Measurements from ENCODE around the gene WDHD1.
"Not testable (repeated sequence)": the region's sequence is repeated elsewhere in the genome, so short reads cannot be mapped to it uniquely, and the experiment has no call there.

Gene WDHD1

DNA sequence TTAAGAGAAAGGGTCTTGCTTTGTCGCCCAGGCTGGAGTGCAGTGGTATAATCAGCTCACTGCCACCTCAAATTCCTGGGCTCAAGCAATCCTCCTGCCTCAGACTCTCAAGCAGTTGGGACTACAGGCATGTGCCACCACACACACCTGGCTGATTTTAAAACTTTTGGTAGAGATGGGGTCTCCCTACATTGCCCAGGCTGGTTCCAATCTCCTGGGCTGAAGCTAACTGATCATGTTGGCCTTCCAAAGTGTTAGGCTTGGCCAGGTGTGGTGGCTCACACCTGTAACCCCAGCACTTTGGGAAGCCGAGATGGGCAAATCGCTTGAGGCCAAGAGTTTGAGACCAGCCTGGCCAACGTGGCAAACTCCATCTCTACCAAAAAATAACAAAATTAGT lies 80.4 kb downstream of the WDHD1 start:
- DNase-seq (ENCODE audit: low spot score) = no peak

DNA sequence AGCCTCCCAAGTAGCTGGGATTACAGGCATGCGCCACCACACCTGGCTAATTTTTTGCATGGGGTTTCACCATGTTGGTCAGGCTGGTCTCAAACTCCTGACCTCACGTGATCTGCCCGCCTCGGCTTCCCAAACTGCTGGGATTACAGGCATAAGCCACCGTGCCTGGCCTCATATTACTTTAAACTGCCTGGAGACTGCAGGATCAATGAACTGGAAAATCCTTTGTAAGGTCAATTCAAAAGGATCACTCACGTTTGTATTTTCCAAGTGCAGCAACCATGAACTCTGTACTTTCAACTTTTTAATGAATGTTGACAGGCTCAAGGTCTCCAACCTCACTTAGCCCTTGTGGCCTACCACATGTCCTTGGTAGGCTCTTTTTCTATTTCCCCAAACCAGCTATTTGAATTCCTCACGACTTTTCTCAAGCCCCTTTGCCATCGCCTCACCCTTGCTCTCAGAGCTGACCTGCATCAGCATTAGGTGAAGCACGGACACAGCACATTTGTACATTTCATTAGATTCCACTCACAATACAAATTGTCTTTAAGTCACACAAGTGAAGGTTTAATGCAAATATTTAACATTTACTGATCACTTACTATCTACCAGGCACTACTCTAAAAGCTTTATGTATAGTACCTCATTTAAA lies 82.0 kb downstream of the WDHD1 start:
- no peak for DNase-seq (ENCODE audit: low spot score)

DNA sequence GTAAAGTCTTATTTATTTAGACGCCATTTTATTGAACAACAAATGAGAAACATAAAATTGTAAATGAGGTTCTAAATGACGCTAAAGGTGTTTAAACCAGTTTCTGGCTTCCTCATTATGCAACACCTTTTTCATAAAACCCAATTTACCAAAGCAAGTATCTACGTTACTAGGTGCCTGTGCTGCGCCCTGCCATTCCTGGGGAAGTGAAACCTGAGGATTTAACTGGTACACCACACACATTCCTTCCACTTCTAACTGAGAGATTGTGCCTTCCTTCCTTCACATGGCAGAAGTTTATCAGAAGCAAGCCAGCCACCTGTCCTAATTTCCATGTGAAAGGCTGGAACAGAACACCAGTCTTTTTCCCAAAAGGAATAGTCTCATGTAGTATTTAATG lies 84.0 kb downstream of the WDHD1 start:
- no peak for DNase-seq (ENCODE audit: low spot score)

DNA sequence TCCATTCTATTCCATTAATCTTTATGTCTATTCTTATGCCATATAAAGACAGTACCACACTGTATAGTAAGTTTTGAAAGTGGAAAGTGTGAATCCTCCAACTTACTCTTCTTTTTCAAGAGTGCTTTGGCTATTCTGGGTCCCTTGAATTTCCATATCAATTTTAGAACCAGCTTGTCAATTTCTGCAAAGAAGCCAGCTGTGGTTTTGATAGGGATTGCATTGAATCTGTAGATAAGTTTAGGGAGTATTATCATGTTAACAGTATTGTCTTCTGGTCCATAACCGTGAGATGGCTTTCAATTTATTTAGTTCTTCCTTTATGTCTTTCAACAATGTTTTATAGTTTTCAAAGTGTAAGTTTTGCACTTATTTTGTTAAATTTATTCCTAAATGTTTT lies 90.1 kb downstream of the WDHD1 start:
- no peak for DNase-seq (ENCODE audit: low spot score)

DNA sequence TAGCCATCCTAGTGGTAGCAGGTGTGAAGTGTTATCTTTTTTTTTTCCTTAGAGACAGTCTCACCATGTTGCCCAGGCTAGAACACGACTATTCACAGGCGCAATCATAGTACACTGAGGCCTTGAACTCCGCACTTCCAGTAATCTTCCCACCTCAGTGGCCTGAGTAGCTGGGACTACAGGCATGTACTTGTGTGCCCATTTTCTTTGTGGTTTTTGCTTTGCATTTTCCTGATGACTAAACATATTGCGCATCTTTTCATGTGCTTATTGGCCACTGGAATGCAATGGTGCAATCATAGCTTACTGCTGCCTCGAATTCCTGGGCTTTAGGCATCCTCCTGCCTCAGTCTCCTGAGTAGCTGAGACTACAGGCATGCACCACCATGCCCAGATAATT lies 90.9 kb downstream of the WDHD1 start:
- no peak for DNase-seq (ENCODE audit: low spot score)

DNA sequence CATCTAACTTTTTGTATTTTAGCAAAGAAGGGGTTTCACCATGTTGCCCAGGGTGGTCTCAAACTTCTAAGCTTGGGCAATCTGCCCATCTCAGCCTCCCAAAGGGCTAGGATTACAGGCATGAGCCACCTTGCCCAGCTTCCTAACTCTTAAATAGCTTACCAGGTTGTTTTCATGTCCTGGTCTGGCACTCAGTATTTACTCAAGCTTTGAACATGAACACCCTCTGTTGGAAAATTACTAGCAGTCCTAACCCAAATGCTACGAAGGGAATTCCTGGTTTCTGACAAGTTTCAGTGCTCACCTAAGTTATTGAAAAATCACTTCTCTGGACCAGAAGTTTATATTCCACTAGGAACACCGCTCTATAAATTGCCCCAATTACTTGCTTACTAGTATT lies 91.8 kb downstream of the WDHD1 start:
- no peak for DNase-seq (ENCODE audit: low spot score)

DNA sequence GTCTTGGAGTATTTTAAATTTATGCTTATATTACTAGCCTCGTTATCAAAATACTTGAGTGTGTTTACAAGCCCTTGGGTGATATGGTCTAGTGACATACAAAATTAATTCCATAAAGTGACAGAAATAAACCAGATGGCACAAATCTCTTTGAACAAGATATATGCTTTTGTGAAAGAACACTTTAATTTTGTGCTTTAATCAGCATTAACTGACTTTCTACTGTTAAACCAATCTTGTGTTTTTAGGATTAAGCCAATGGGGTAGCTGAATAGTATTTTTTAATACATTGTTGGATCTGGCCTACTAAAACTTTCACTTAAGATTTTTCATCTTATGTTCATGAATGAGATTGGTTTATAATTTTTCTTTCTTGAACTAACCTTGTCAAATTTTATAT lies 93.9 kb downstream of the WDHD1 start:
- no peak for DNase-seq (ENCODE audit: low spot score)

DNA sequence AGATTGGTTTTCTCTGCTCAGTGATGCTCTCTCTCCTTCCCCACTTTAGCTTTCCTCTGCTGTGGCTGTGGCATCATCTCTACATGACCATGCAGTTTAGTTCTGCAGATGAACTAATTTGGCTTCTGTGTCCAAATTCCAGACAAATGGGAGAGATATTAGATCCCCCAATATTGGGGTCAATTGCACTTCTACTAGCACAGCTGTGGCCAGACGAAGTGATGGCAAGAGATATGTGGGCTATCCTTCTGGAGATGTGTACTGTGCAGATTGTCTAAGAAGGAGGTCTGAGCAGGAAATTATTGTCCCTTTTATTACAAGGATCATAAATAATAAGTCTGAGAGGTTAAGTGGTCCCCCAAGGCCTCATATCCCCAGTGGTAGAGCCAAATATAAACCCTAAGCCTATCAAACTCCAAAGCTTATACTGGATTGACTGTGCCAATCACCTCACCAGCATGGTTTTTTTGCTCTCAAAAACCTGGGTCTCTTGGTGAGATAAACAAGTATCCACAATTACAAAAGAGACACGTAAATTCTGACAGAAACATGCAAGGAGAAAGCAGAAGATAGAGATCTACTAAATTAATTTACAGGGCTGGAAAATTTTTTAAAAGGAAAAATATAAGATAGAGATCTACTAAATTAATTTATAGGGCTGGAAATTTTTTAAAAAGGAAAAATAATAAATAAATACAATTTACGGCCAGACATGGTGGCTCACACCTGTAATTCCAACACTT lies 95.1 kb downstream of the WDHD1 start:
- DNase-seq (ENCODE audit: low spot score) = no peak

DNA sequence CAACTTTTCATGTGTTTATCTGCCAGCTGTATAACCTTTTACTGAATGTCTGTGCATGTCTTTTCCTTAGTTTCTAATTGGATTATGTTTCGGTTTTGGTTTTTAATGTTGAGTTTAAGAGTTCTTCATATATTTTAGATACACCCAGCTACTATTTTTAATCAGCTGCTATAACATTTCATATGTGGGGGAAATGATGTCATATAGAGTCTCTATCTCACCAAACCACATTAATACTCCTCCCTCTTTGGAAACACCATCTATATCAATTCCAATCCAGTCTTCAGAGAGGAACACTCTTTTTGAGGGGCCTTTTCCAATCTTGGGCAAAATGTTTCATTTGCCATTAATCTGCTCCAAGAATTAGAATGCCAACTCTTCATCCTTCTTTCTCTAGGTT lies 95.8 kb downstream of the WDHD1 start:
- DNase-seq (ENCODE audit: low spot score) = no peak

DNA sequence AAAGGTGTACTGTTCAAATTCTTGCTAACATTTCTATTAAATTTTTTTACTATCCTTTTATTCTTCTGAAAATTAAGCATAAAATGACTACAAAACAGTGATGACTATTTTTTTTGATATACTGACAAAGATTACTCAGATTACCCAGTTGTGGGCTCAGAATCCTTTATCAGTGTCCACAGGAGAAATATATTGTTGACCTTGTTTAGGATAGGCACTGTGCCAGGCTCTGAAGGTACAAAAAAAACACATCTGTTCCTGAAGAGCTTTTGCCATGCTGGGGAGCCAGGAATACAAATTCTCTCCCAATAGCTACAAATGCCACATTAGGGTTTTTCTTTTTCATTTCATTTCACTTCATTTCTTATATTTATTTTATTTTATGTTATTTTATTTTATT lies 97.3 kb downstream of the WDHD1 start:
- no peak for DNase-seq (ENCODE audit: low spot score)

DNA sequence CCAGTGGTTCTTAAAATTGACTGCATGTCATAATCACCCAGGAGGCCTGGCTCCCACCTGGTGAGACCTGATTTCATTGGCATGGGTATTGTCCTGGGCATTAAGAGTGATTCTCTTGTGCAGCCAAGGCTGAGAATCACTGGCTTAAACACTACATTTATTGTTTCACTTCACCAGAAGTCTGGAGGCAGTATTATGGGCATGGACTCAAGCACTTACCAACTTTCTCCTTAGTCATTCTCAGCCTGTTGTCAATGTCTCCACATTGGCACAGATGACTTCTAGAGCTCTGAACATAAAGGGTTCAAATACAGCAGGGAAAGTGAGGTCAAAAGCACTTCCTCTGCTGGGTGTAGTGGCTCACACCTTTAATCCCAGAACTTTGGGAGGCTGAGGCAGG lies 98.7 kb downstream of the WDHD1 start:
- no peak for DNase-seq (ENCODE audit: low spot score)

DNA sequence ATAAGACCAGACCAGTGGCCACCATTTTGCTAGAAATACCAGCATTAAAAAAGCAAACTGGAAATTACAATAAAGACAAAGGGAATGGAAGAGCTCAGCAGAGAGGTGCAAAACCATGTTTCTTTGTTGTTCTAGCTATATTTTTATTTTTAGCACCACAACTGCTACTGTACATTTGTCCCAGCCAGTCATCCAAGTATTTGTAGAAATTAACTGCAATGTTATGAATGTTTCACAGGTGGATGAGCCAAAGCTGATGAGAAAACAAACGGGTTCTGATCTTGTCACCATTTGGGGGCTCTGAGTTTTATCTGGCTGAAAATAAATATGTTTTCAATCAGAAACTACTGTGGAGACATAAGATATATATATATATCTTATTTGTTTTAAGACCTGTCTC lies 99.3 kb downstream of the WDHD1 start:
- no peak for DNase-seq (ENCODE audit: low spot score)

DNA sequence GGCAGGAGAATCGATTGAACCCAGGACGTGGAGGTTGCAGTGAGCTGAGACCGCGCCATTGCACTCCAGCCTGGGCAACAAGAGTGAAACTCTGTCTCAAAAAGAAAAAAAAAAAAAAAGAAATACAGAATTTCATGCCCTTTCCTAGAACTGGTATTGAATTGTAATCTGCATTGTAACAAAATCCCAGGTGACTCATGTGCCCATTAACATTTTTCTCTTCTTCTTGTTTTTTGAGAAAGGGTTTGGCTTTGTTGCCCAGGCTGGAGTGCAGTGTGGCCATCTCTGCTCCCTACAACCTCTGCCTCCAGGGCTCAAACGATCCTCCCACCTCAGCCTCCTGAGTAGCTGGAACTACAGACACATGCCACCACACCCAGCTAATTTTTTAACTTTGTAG lies 100.3 kb downstream of the WDHD1 start:
- not testable (repeated sequence) for DNase-seq (ENCODE audit: low spot score)

DNA sequence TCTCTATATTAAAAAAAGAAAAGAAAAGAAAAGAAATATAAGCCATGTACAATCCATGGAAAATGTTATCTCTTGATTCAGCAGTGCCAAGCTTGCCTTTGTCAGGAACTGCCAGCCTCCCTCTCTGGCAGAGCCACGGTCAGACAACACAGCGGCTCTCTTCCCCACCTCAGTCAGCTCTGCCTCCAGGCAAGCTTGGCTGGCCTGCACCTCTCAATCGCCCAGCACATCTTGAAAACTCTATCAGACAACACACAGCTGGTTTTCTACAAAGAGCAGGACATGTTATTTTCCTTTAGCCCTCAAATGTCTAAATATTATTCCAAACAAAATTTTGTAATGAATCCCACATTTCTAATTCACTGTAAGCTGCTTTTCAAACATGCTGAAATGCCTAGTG lies 104.3 kb downstream of the WDHD1 start:
- no peak for DNase-seq (ENCODE audit: low spot score)

DNA sequence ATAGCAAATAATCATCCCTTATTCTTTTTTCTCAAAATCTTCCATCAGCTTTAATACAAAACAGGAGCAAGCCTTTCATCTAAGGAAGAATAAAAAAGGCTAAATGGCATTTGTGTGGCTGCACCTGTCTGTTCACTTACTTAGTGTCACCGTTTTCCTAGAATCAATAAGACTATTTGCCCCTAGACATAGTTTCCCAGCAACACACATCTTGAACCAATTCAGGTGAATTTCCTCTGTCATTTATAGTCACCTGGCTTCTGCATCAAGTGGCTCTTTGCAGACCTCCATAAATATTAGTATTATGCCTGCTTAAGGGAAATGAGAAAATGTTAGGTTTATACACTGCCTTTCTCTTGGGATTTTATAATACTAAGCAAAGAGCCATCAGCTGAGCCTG lies 106.8 kb downstream of the WDHD1 start:
- no peak for DNase-seq (ENCODE audit: low spot score)

DNA sequence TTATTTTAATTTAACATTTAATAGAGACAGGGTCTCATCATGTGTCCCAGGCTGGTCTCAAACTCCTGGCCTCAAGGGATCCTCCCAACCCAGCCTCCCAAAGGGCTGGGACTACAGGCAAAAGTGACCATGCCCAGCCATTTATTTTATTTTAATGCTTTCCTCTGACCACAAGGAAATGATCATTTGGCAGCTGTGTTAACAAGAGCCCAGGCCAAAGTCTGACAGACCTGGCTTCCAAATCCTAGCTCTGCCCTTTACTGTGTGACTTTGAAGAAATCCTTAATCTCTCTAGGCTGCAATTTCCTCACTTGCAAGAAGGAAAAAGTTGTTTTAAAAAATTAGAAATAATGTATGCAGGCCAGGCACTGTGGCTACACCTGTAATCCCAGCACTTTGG lies 107.6 kb downstream of the WDHD1 start:
- DNase-seq (ENCODE audit: low spot score) = no peak

DNA sequence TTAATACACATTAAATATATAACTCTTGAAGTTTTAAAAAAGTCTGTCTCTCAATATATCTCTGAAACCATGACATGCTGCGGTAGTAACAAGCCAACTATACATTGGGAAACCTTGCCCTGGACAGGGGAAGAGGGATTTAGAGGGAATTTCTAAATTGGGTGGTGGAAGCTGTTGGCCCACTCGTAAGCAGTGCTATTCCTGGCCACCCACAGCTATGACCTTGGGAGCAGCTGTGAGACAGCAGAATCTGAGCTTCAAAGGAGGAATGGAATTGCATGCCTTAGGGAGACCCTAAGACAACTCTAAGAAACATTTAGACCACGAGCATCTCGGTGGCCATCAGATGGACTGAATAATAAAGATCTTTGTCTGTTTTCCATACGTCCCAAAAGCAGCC lies 108.5 kb downstream of the WDHD1 start:
- no peak for DNase-seq (ENCODE audit: low spot score)

DNA sequence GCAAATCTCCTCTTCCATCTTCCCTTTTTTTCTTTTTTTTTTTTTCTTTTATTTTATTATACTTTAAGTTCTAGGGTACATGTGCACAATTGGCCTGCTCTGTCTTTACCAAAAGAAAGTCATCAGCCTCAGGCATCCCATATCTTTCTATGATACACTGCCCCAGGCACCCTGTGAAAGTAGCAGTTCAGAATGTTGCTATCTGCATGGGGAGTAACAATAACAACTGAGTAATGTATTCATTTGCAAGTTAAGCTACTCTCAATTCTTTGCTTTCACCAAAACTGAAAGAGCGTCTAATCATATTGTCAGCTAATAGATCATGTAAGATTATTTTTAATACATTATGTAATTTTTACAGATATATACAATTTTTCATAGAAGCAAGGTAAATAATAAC lies 110.8 kb downstream of the WDHD1 start:
- no peak for DNase-seq (ENCODE audit: low spot score)

DNA sequence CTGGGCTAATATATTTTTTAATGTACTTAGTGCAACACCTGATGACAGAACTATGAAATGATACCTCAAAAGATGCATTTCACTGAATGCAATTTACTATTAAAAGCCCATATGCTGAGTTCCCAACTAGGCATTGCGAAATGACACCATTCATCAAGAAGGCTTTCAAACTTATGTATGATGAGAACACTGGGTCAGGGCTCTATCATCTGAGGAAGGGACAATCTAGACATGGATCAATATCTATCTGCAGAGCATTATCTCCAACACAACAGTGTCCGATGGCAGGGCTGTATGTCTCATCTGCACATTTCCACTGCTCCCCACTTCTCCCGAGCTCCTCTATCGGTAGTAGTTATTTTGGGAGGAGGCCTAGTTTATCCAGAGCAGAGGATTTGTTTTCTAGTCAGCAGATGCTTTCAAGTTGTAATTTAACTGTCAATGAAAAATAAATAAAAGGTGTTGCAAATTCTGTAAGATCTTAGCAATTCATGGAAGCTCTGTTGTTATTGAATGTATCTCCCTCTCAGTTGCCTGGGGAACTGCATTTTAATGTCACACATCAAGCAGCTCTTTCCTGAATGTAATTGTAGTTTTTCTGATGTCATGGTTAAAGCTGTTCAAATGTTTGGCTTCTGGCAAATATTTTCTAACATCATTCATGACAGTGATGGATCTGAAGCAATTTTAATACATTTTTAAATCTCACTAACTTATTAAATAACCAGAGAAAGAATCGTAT lies 116.9 kb downstream of the WDHD1 start:
- no peak for DNase-seq (ENCODE audit: low spot score)

DNA sequence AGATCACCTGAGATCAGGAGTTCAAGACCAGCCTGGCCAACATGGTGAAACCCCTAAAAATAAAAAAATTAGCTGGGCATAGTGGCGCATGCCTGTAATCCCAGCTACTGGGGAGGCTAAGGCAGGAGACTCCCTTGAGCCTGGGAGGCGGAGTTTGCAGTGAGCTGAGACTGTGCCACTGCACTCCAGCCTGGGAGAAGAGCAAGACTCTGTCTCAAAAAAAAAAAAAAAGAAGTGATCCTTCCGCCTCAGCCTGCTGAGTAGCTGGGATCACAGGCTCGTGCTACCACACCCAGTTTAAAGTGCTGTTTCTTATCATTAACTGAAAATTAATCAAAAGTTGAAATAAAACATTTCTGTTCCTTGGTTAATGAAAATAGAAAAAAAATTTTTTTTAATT lies 117.9 kb downstream of the WDHD1 start:
- DNase-seq (ENCODE audit: low spot score) = not testable (repeated sequence)

DNA sequence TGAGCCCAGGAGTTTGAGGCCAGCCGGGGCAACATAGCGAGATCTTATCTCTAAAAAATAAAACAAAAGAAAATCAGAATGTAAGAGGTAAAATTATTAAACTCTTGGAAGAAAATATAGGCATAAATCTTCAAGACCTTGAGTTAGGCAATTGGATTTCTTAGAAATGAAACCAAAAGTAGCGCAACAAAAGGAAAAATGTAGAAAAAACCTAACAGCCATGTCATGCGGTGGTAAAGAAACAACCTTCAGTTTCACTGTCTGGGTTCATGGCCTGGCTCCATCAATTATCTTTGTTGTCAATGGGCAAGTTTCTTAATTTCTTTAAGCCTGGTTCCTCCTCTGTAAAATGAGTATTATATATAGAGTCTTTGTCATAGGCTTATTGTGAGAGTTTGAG lies 118.7 kb downstream of the WDHD1 start:
- no peak for DNase-seq (ENCODE audit: low spot score)

DNA sequence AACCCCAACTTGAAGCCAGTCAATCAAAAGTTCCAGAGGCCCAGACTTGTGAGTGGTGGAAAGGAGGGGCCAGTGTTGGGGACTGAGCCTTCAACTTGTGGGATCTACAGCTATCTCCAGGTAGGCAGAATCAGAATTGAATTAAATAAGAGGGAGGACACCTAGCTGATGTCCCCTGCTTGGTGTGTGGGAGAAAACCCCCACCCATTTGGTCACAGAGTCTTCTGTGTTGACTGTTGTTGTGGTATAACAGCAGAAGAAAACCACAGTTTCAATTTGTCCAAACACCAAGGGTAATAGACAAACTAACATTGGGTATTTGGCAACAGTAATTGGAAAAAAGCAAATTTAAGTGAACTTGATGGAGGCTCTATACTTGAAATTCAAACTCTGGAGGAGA lies 120.8 kb downstream of the WDHD1 start:
- DNase-seq (ENCODE audit: low spot score) = no peak
